ENCODE measurements around the gene HFM1. TPM values are rescaled to one million over a fixed set of nuclear protein-coding genes. Genes with fewer than 3 reads are reported as not detected.
"Not testable (repeated sequence)": the region's sequence is repeated elsewhere in the genome, so short reads cannot be mapped to it uniquely, and the experiment has no call there.

Gene HFM1
- total and polyA plus RNA-seq, 10 of the 15 experiments (the other 5 are each of a cell fraction or from before 2014, with no cell fraction given): not detected

- H3K79me2 ChIP-seq (ENCODE audit: control insufficient read depth, insufficient read depth, low read length): no peaks in the 10 kb centered on the region
- 0% methylated on average over 1 of the region's 1 CpG for WGBS (ENCODE audit: insufficient coverage, insufficient replicate concordance, low lambda C conversion rate, missing lambda C conversion rate)
- in situ Hi-C loops (cut with MboI) (no loop called here), intact Hi-C loops (cut with micrococcal nuclease; ENCODE audit: unreplicated experiment) (no loop called here)
- no peak overlapping the region for H3K4me3 ChIP-seq
- no peak for TF ChIP-seq NKRF (conservative IDR thresholded peaks at IDR 0.05)
- no peak overlapping the region for H2AFZ ChIP-seq (ENCODE audit: control insufficient read depth, low read depth, low read length)
- DNase-seq (ENCODE audit: low read depth, low spot score) (no peak), ATAC-seq (no peak), FAIRE-seq (no peak)
- no peaks in the 10 kb centered on the region for H3K27me3 ChIP-seq (replicated peaks in 1 of 2; ENCODE audit: control insufficient read depth in 2 of 2, insufficient read depth in 2 of 2, low read length in 1 of 2)
- H3K4me2 ChIP-seq (ENCODE audit: control insufficient read depth, insufficient read depth): no peak overlapping the region
- ChIA-PET CTCF (no interaction called here), RAD21 (ENCODE audit: unreplicated experiment) (no interaction called here), POLR2A (no interaction called here), SMC1A (ENCODE audit: uncharacterized antibody, unreplicated experiment) (no interaction called here)
- no peaks in the 10 kb centered on the region for H4K20me1 ChIP-seq (ENCODE audit: control insufficient read depth, insufficient read depth)
- no peaks in the 10 kb centered on the region for H3K9me3 ChIP-seq (replicated peaks; ENCODE audit: control insufficient read depth, insufficient read depth, low read length)
- H3K4me1 ChIP-seq (ENCODE audit: control insufficient read depth, insufficient read depth, low read length): no peaks in the 10 kb centered on the region
- no TSS peak for BruUV-seq (replicated peaks)
- H3K36me3 ChIP-seq (ENCODE audit: control insufficient read depth in 2 of 2, insufficient read depth in 2 of 2, low read length in 1 of 2): no peaks in the 10 kb centered on the region
- no peak overlapping the region for H3K9ac ChIP-seq (ENCODE audit: control insufficient read depth, insufficient read depth, low read length)
- no peak overlapping the region for H3K27ac ChIP-seq (ENCODE audit: control insufficient read depth, insufficient read depth)
Observed at GRCh38 chr1:91303165-91303564, 101.5 kb downstream of the HFM1 start.

GRCh38 chr1:91288843-91289553, 115.6 kb downstream of the HFM1 start:
- POLR2A ChIA-PET; SMC1A ChIA-PET (ENCODE audit: uncharacterized antibody, unreplicated experiment); intact Hi-C loops (cut with micrococcal nuclease; ENCODE audit: unreplicated experiment); H3K9ac ChIP-seq (ENCODE audit: control insufficient read depth, insufficient read depth, low read length); H3K36me3 ChIP-seq (ENCODE audit: control insufficient read depth in 2 of 2, insufficient read depth in 2 of 2, low read length in 1 of 2); H3K9me3 ChIP-seq (replicated peaks; ENCODE audit: control insufficient read depth, insufficient read depth, low read length); in situ Hi-C loops (cut with MboI); H3K4me1 ChIP-seq (ENCODE audit: control insufficient read depth, insufficient read depth, low read length); RAD21 ChIA-PET (ENCODE audit: unreplicated experiment); H3K27ac ChIP-seq (ENCODE audit: control insufficient read depth, insufficient read depth); H4K20me1 ChIP-seq (ENCODE audit: control insufficient read depth, insufficient read depth); H3K4me3 ChIP-seq; H3K79me2 ChIP-seq (ENCODE audit: control insufficient read depth, insufficient read depth, low read length); H3K4me2 ChIP-seq (ENCODE audit: control insufficient read depth, insufficient read depth); H2AFZ ChIP-seq (ENCODE audit: control insufficient read depth, low read depth, low read length); H3K27me3 ChIP-seq (replicated peaks in 1 of 2; ENCODE audit: control insufficient read depth in 2 of 2, insufficient read depth in 2 of 2, low read length in 1 of 2); CTCF ChIA-PET; BruUV-seq (replicated peaks); ATAC-seq; FAIRE-seq; DNase-seq (ENCODE audit: low read depth, low spot score): not testable (repeated sequence)
- WGBS (ENCODE audit: insufficient coverage, insufficient replicate concordance, low lambda C conversion rate, missing lambda C conversion rate): 85% methylated on average over 16 of the region's 47 CpGs

- H3K4me3 ChIP-seq; ATAC-seq; CTCF ChIA-PET; H3K9ac ChIP-seq (ENCODE audit: control insufficient read depth, insufficient read depth, low read length); BruUV-seq (replicated peaks); RAD21 ChIA-PET (ENCODE audit: unreplicated experiment); DNase-seq (ENCODE audit: low read depth, low spot score); H3K36me3 ChIP-seq (ENCODE audit: control insufficient read depth in 2 of 2, insufficient read depth in 2 of 2, low read length in 1 of 2); POLR2A ChIA-PET; H4K20me1 ChIP-seq (ENCODE audit: control insufficient read depth, insufficient read depth); H3K27ac ChIP-seq (ENCODE audit: control insufficient read depth, insufficient read depth); H3K27me3 ChIP-seq (replicated peaks in 1 of 2; ENCODE audit: control insufficient read depth in 2 of 2, insufficient read depth in 2 of 2, low read length in 1 of 2); H3K9me3 ChIP-seq (replicated peaks; ENCODE audit: control insufficient read depth, insufficient read depth, low read length); H3K4me1 ChIP-seq (ENCODE audit: control insufficient read depth, insufficient read depth, low read length); intact Hi-C loops (cut with micrococcal nuclease; ENCODE audit: unreplicated experiment); H3K79me2 ChIP-seq (ENCODE audit: control insufficient read depth, insufficient read depth, low read length); FAIRE-seq; SMC1A ChIA-PET (ENCODE audit: uncharacterized antibody, unreplicated experiment); H3K4me2 ChIP-seq (ENCODE audit: control insufficient read depth, insufficient read depth); in situ Hi-C loops (cut with MboI); H2AFZ ChIP-seq (ENCODE audit: control insufficient read depth, low read depth, low read length): not testable (repeated sequence)
- 70% methylated on average over 5 of the region's 13 CpGs for WGBS (ENCODE audit: insufficient coverage, insufficient replicate concordance, low lambda C conversion rate, missing lambda C conversion rate)
Observed at GRCh38 chr1:91286962-91287317, 117.7 kb downstream of the HFM1 start.

All from GM12878 (cell line).